Sigmoid colon (tissue), 4 donors: Measurements from ENCODE around the gene LONP1.

Experiments used
- POLR2A ChIP-seq, 2 donors: fragments of 450-650 bp; IDR thresholded peaks; one replicate each; pipeline ENCODE4 v1.6.1; 2016; ENCODE audit warnings: antibody characterized with exemption in 2 of 2, mild to moderate bottlenecking in 2 of 2, moderate library complexity in 2 of 2
- POLR2AphosphoS5 ChIP-seq, 4 donors: sonication (generic); formaldehyde crosslinking; IDR thresholded peaks; one replicate each; pipeline ENCODE4 v1.6.1; 2017; ENCODE audit warnings: antibody characterized with exemption in 4 of 4
- TF ChIP-seq, protein P1 (sequence below), 4 experiments: fragments of 450-650 bp in 3 of 4; fragments of 200-600 bp in 1 of 4; IDR thresholded peaks; one replicate each; pipeline ENCODE4 v1.5.1; 2016 to 2019; ENCODE audit warnings: antibody characterized with exemption in 4 of 4, mild to moderate bottlenecking in 3 of 4, moderate library complexity in 2 of 4

- TF ChIP-seq, protein P1, sequence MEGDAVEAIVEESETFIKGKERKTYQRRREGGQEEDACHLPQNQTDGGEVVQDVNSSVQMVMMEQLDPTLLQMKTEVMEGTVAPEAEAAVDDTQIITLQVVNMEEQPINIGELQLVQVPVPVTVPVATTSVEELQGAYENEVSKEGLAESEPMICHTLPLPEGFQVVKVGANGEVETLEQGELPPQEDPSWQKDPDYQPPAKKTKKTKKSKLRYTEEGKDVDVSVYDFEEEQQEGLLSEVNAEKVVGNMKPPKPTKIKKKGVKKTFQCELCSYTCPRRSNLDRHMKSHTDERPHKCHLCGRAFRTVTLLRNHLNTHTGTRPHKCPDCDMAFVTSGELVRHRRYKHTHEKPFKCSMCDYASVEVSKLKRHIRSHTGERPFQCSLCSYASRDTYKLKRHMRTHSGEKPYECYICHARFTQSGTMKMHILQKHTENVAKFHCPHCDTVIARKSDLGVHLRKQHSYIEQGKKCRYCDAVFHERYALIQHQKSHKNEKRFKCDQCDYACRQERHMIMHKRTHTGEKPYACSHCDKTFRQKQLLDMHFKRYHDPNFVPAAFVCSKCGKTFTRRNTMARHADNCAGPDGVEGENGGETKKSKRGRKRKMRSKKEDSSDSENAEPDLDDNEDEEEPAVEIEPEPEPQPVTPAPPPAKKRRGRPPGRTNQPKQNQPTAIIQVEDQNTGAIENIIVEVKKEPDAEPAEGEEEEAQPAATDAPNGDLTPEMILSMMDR (IDR thresholded peaks at IDR 0.05) = no peak
- no peak for TF ChIP-seq POLR2AphosphoS5 (IDR thresholded peaks at IDR 0.05)
- no peak for TF ChIP-seq POLR2A (IDR thresholded peaks at IDR 0.05)
These were observed 21.1 kb downstream of the LONP1 start for GRCh38 chr19:5698635-5699422.
